Measurements from ENCODE around the gene DLGAP5. TPM values are rescaled to one million over a fixed set of nuclear protein-coding genes. Genes with fewer than 3 reads are reported as not detected.

DLGAP5 gene
- total and polyA plus RNA-seq, 7 donors: 0.16 to 11.0 (median 0.96) TPM; not detected in 1

DNA sequence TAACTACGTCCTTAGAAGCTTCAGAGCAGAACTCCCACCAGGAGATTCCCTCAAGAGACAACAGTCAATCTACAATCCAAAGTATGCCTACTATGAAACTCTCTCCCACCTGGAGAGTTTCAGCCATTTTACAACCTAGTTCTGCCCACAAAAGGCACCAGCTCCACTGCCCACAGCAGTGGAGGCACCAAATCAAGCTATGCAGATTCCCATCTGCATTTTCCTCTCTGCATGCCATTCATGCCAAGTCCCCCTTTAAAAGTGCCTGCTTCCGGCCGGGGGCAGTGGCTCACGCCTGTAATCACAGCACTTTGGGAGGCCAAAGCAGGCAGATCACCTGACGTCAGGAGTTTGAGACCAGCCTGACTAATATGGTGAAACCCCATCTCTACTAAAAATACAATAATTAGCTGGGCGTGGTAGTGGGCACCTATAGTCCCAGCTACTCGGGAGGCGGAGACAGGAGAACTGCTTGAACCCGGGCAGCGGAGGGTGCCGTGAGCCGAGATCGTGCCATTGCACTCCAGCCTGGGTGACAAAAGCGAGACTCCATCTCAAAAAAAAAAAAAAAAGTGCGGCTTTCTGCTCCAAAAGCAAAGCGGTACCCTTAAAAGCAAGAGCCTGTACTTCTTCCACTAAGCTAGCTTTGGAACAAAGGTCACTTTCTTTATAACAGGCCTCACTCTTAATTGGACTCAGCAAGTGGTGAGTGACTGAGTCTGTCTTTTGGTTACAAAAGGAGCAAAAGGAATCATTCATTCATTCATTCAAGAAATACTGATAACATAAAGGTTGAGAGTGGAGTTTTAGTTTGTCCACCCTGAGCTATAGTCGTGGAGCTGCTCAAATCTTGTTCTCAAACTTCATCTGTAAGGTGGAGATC is 10.1 kb upstream of the DLGAP5 start:
- TF ChIP-seq POLR2A (IDR thresholded peaks at IDR 0.05) (no peak), POLR2AphosphoS5 (IDR thresholded peaks at IDR 0.05) (no peak), EP300 (IDR thresholded peaks at IDR 0.05) (no peak)
- TF ChIP-seq, protein P1, sequence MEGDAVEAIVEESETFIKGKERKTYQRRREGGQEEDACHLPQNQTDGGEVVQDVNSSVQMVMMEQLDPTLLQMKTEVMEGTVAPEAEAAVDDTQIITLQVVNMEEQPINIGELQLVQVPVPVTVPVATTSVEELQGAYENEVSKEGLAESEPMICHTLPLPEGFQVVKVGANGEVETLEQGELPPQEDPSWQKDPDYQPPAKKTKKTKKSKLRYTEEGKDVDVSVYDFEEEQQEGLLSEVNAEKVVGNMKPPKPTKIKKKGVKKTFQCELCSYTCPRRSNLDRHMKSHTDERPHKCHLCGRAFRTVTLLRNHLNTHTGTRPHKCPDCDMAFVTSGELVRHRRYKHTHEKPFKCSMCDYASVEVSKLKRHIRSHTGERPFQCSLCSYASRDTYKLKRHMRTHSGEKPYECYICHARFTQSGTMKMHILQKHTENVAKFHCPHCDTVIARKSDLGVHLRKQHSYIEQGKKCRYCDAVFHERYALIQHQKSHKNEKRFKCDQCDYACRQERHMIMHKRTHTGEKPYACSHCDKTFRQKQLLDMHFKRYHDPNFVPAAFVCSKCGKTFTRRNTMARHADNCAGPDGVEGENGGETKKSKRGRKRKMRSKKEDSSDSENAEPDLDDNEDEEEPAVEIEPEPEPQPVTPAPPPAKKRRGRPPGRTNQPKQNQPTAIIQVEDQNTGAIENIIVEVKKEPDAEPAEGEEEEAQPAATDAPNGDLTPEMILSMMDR (IDR thresholded peaks at IDR 0.05): no peak

DNA sequence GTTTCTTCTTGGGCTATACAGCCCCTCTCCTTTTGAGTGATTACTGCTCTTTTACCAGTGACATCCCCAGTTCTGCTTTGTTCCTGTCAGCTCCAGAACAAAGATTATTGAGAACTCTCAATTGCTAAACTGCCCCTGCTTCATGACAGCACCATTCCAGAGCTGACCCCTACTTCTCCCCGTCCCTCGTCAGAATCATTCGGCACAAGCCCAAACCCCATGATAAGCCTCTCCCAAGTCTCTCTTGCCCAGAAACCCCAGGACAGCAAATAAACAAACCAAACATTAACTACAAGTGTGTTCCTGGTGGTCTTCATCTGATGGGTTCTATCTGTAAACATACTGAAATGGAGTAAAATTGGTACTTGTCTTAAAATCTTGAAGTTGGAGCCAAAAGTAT is 9.3 kb upstream of the DLGAP5 start:
- no peaks in the 10 kb centered on the region for H3K9me3 ChIP-seq
- no peak for DNase-seq
- no peak overlapping the region for H3K27ac ChIP-seq
- H3K27me3 ChIP-seq: no peaks in the 10 kb centered on the region
- H3K36me3 ChIP-seq: no peaks in the 10 kb centered on the region
- no peak overlapping the region for H3K4me3 ChIP-seq
- TF ChIP-seq POLR2A (IDR thresholded peaks at IDR 0.05) (no peak), EP300 (IDR thresholded peaks at IDR 0.05) (no peak), POLR2AphosphoS5 (IDR thresholded peaks at IDR 0.05) (no peak)
- TF ChIP-seq, protein P1 (IDR thresholded peaks at IDR 0.05): no peak
- WGBS, 2 donors: 77 to 80% methylated on average over 3 of the region's 3 CpGs
- intact Hi-C loops (cut with DNase I): no loop called here
- H3K4me1 ChIP-seq: no peaks in the 10 kb centered on the region

More for the DNA sequence above, 10.1 kb upstream of the DLGAP5 start:
- no peaks in the 10 kb centered on the region for H3K4me1 ChIP-seq
- H3K9me3 ChIP-seq: no peaks in the 10 kb centered on the region
- no peaks in the 10 kb centered on the region for H3K36me3 ChIP-seq
- DNase-seq: no peak
- intact Hi-C loops (cut with DNase I): no loop called here
- WGBS, 2 donors: 22 to 79% methylated on average over 17 of the region's 17 CpGs
- H3K4me3 ChIP-seq: no peak overlapping the region
- H3K27me3 ChIP-seq: no peaks in the 10 kb centered on the region
- H3K27ac ChIP-seq: no peak overlapping the region

DNA sequence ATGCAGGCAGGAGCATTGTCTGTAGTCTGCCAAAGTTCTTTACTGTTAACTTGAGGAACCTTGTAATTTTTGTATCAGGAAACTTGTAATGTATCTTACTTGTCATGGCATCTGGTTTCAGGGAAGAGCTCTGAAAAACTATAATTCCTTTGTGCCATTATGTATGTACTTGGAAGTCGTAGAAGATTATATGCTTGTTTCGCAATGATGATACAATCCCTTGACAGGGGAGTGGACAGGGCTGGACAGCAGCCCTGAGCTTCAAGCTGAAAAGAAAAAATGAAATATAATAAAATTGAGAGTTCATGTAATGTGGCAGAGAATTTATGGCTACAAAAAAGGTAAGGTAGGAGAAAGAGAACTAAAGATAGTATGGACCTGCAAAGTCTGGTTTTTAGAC is 7.4 kb upstream of the DLGAP5 start:
- no peak for TF ChIP-seq POLR2A (IDR thresholded peaks at IDR 0.05)
- TF ChIP-seq POLR2AphosphoS5 (IDR thresholded peaks at IDR 0.05): no peak
- TF ChIP-seq, protein P1 (IDR thresholded peaks at IDR 0.05): no peak
- no peak for TF ChIP-seq EP300 (IDR thresholded peaks at IDR 0.05)
- DNase-seq: no peak
- Histone ChIP-seq H3K27me3 (no peaks in the 10 kb centered on the region), H3K36me3 (no peaks in the 10 kb centered on the region), H3K4me3 (no peak overlapping the region), H3K4me1 (no peaks in the 10 kb centered on the region), H3K27ac (no peak overlapping the region), H3K9me3 (no peaks in the 10 kb centered on the region)
- intact Hi-C loops (cut with DNase I): no loop called here
- 66 to 77% methylated on average over 2 of the region's 2 CpGs for WGBS, 2 donors

DNA sequence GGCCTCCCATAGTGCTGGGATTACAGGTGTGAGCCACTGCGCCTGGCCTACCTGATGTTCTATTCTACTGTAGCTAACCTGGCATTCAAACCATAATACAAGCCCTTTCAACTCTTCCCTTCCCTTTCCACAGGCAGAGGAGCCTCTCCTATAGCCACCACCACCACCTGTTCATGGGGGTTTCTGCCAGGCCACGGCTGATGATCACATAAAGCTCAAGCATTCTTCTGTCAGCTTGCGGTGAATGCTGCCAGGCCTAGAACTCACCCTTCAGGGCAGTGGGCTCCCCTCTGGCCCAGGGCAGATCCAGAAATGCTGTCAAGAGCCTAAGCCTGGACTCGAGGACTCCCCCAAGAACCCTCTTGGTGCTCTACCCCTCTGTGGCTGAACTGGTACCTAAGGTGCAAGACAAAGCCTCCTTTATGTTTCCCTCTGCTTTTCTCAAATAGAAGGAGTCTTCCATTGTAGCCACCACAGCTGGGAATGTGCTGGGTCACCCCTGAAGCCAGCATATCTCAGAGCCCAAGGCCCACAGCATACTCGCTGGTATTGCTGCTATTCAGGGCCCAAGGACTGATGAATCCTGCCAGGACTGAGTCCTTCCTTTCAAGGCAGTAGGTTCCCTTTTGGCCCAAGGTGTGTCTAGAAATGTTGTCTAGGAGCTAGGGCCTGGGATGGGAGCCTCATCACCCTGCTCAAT is 3.4 kb upstream of the DLGAP5 start:
- Histone ChIP-seq H3K27me3 (no peaks in the 10 kb centered on the region), H3K9me3 (no peaks in the 10 kb centered on the region), H3K4me3 (no peak overlapping the region), H3K4me1 (peaks cover 0 to 6% (median 6%) of the 10 kb centered on the region in 4 donors), H3K27ac (no peak overlapping the region), H3K36me3 (no peaks in the 10 kb centered on the region)
- intact Hi-C loops (cut with DNase I): no loop called here
- no peak for DNase-seq
- WGBS, 2 donors: 93 to 95% methylated on average over 5 of the region's 5 CpGs
- TF ChIP-seq, protein P1 (IDR thresholded peaks at IDR 0.05): no peak
- no peak for TF ChIP-seq EP300 (IDR thresholded peaks at IDR 0.05)
- TF ChIP-seq POLR2AphosphoS5 (IDR thresholded peaks at IDR 0.05): no peak
- TF ChIP-seq POLR2A (IDR thresholded peaks at IDR 0.05): no peak
